HepG2 (cell line): Measurements from ENCODE around the gene KCNMB2. TPM values are rescaled to one million over a fixed set of nuclear protein-coding genes. Genes with fewer than 3 reads are reported as not detected.

Experiments used
- ATAC-seq: fragments of 200-7000 bp; cut with Tn5 transposase; 3 replicates; pipeline ENCODE4 v1.9.1; 2020; ENCODE audit warnings: mild to moderate bottlenecking, moderate library complexity
- BruUV-seq: library from RNA; stranded (reverse); fragments of 400-500 nt; replicated peaks from 2 replicates; lab custom pipeline; 2021; lab: Mats Ljungman, UMichigan
- CTCF ChIA-PET: fragments of 300-600 bp; formaldehyde crosslinking; extraction: SDS; loops from one replicate; lab custom pipeline; 2021; ENCODE audit warnings: low total read pairs, inconsistent platforms, low intra/inter-chr PET ratio; lab: Yijun Ruan, JAX
- POLR2A ChIA-PET: fragments of 350-600 bp; sonication (Branson Sonifier 250); formaldehyde crosslinking; loops from one replicate; lab custom pipeline; 2020; ENCODE audit warnings: antibody characterized with exemption, inconsistent platforms; lab: Yijun Ruan, JAX
- DNase-seq: peaks from one replicate; pipeline ENCODE4 v3.0.0-alpha.2; 2015; ENCODE audit warnings: low spot score
- FAIRE-seq: peaks from 3 replicates; lab custom pipeline; 2011; peaks lifted over from hg19 to GRCh38; lab: Jason Lieb, UNC
- H2AFZ ChIP-seq: one replicate; pipeline ENCODE4 v1.6.1; 2011; ENCODE audit warnings: low read length, inconsistent platforms
- H3K27ac ChIP-seq: fragments of 300-600 bp; 3 replicates; pipeline ENCODE4 v1.8.0; 2011; ENCODE audit warnings: mixed run types, mild to moderate bottlenecking, mixed read lengths, low read length, inconsistent platforms; ENCODE audit not compliant: insufficient read depth; ENCODE audit errors: extremely low read length
- H3K27me3 ChIP-seq, 2 experiments: fragments of 200-600 bp in 1 of 2; 2 replicates in 1 of 2; 3 replicates in 1 of 2; pipeline versions ENCODE4 v1.6.0 to v1.8.0; 2011; ENCODE audit warnings: low read length in 2 of 2, mild to moderate bottlenecking in 2 of 2, moderate library complexity in 2 of 2, inconsistent platforms in 1 of 2; ENCODE audit not compliant: insufficient read depth in 2 of 2, control insufficient read depth in 1 of 2
- H3K36me3 ChIP-seq, 2 experiments: fragments of 200-600 bp in 1 of 2; replicated peaks in 1 of 2; 2 replicates in 1 of 2; 3 replicates in 1 of 2; pipeline versions ENCODE4 v1.5.1 to v1.8.0; 2011; ENCODE audit warnings: low read length in 2 of 2, inconsistent platforms in 1 of 2; ENCODE audit not compliant: insufficient read depth in 2 of 2, control insufficient read depth in 1 of 2
- H3K4me1 ChIP-seq: 2 replicates; pipeline ENCODE4 v1.5.1; 2012; ENCODE audit warnings: low read length, inconsistent platforms; ENCODE audit not compliant: insufficient read depth
- H3K4me2 ChIP-seq: 2 replicates; pipeline ENCODE4 v1.6.0; 2011; ENCODE audit warnings: low read depth, low read length, inconsistent platforms
- H3K4me3 ChIP-seq, 3 experiments: fragments of 200-600 bp in 1 of 3; sonication (generic), shearing (Covaris generic) in 1 of 3; replicated peaks in 1 of 3; 2 replicates each; pipeline ENCODE4 v1.5.1; 2011 to 2016; ENCODE audit warnings: low read length in 3 of 3, inconsistent platforms in 2 of 3, low read depth in 2 of 3, mild to moderate bottlenecking in 2 of 3, control low read depth in 1 of 3, mixed read lengths in 1 of 3; ENCODE audit not compliant: insufficient read depth in 1 of 3
- H3K79me2 ChIP-seq: one replicate; pipeline ENCODE4 v1.6.1; 2011; ENCODE audit warnings: low read length, inconsistent platforms; ENCODE audit not compliant: insufficient read depth
- H3K9ac ChIP-seq: 2 replicates; pipeline ENCODE4 v1.6.0; 2011; ENCODE audit warnings: mild to moderate bottlenecking, low read depth, low read length, inconsistent platforms; ENCODE audit not compliant: insufficient read depth
- H3K9me3 ChIP-seq: 2 replicates; pipeline ENCODE4 v1.5.1; 2012; ENCODE audit warnings: mild to moderate bottlenecking, low read length
- H4K20me1 ChIP-seq: 2 replicates; pipeline ENCODE4 v1.6.0; 2011; ENCODE audit warnings: inconsistent platforms, mild to moderate bottlenecking, low read length, moderate library complexity; ENCODE audit not compliant: insufficient read depth
- MEF2D ChIP-seq: sonication (generic); formaldehyde crosslinking; IDR thresholded peaks from 2 replicates; pipeline ENCODE4 v1.5.1; 2020; ENCODE audit warnings: mild to moderate bottlenecking, missing genetic modification reagents
- MEIS2 ChIP-seq: sonication (generic); formaldehyde crosslinking; IDR thresholded peaks from 2 replicates; pipeline ENCODE4 v1.9.0; 2021; ENCODE audit warnings: mild to moderate bottlenecking, missing genetic modification reagents
- MYC ChIP-seq: sonication (generic); formaldehyde crosslinking; IDR thresholded peaks from 2 replicates; pipeline ENCODE4 v1.9.0; 2021; ENCODE audit warnings: missing genetic modification reagents, borderline replicate concordance
- PAX8 ChIP-seq: sonication (generic); formaldehyde crosslinking; IDR thresholded peaks from 2 replicates; pipeline ENCODE4 v1.8.0; 2022; ENCODE audit warnings: mild to moderate bottlenecking, missing genetic modification reagents, borderline replicate concordance
- RXRA ChIP-seq: sonication (generic); formaldehyde crosslinking; IDR thresholded peaks from 2 replicates; pipeline ENCODE4 v1.5.1; 2020; ENCODE audit warnings: missing genetic modification reagents
- SOX13 ChIP-seq, 3 experiments: fragments of 450-650 bp in 1 of 3; sonication (generic) in 1 of 3; formaldehyde crosslinking in 1 of 3; IDR thresholded peaks in 2 of 3; conservative IDR thresholded peaks in 1 of 3; 2 replicates each; pipeline versions ENCODE4 v1.5.0 to v1.6.1; 2016 to 2020; ENCODE audit warnings: antibody characterized with exemption in 1 of 3, mild to moderate bottlenecking in 1 of 3, missing compliant biosample characterization in 1 of 3, missing genetic modification reagents in 1 of 3, moderate library complexity in 1 of 3
- ZNF138 ChIP-seq: sonication (generic); formaldehyde crosslinking; IDR thresholded peaks from 2 replicates; pipeline ENCODE4 v1.5.0; 2020; ENCODE audit warnings: mild to moderate bottlenecking, low read depth, missing genetic modification reagents
- ZNF564 ChIP-seq: sonication (generic); formaldehyde crosslinking; IDR thresholded peaks from 2 replicates; pipeline ENCODE4 v1.8.1; 2023; ENCODE audit warnings: mild to moderate bottlenecking, missing genetic modification reagents
- WGBS: methylation state at CpG from one replicate; pipeline ENCODE4 v1.1.6; 2017; ENCODE audit warnings: low lambda C conversion rate; 5-methylcytosine and 5-hydroxymethylcytosine counted together
- in situ Hi-C: cut with HindIII; loops from 2 replicates; pipeline ENCODE4 v1.10.0; 2017; ENCODE audit warnings: low pct_unique_long_range_greater_than_20kb; ENCODE audit not compliant: extremely low pct_ligation_motif_present
- intact Hi-C: fragments of 100-400 bp; cut with micrococcal nuclease; formaldehyde crosslinking; loops from one replicate; pipeline ENCODE4 v1.10.0; 2022; ENCODE audit not compliant: unreplicated experiment
- polyA plus RNA-seq, 8 experiments: library from polyadenylated mRNA; depleted of rRNA in 3 of 8; stranded (reverse) in 7 of 8; unstranded in 1 of 8; fragments of >200 nt; fragmentation: Illumina TruSeq in 4 of 8; extraction: Trizol in 4 of 8; gene quantifications; 2 replicates each; pipeline versions ENCODE4 v1.2.1 to v1.2.3, GENCODE V29; 2011 to 2016; ENCODE audit warnings: low read depth in 4 of 8, missing spikeins in 1 of 8, mixed read lengths in 1 of 8; ENCODE audit not compliant: insufficient read depth in 1 of 8
- total RNA-seq, 5 experiments: library from RNA; depleted of rRNA; stranded (reverse); fragments of >200 nt; fragmentation: Illumina TruSeq; extraction: Trizol; gene quantifications; 2 replicates each; pipeline ENCODE4 v1.2.3, GENCODE V29; 2016; ENCODE audit warnings: low read depth in 1 of 5
- TF ChIP-seq, protein P1 (sequence below): sonication (generic); formaldehyde crosslinking; IDR thresholded peaks from 2 replicates; pipeline ENCODE4 v1.5.0; 2020; ENCODE audit warnings: missing genetic modification reagents, mild to moderate bottlenecking, borderline replicate concordance
- TF ChIP-seq, protein P2 (sequence below): sonication (generic); formaldehyde crosslinking; IDR thresholded peaks from 2 replicates; pipeline ENCODE4 v1.5.0; 2020; ENCODE audit warnings: mild to moderate bottlenecking, missing genetic modification reagents
- TF ChIP-seq, protein P3 (sequence below): sonication (generic); formaldehyde crosslinking; IDR thresholded peaks from 2 replicates; pipeline ENCODE4 v1.4.0; 2020; ENCODE audit warnings: missing genetic modification reagents, mild to moderate bottlenecking, borderline replicate concordance
- TF ChIP-seq, protein P4 (sequence below): sonication (generic); formaldehyde crosslinking; IDR thresholded peaks from 2 replicates; pipeline ENCODE4 v1.8.0; 2022; ENCODE audit warnings: mild to moderate bottlenecking, missing genetic modification reagents; ENCODE audit not compliant: insufficient replicate concordance
- TF ChIP-seq, protein P5 (sequence below): IDR thresholded peaks from 2 replicates; pipeline ENCODE4 v1.6.1; 2016

KCNMB2 gene
- total and polyA plus RNA-seq, 2 of the 13 experiments (the other 11 are each of a cell fraction or from before 2014, with no cell fraction given), result not detected

DNA sequence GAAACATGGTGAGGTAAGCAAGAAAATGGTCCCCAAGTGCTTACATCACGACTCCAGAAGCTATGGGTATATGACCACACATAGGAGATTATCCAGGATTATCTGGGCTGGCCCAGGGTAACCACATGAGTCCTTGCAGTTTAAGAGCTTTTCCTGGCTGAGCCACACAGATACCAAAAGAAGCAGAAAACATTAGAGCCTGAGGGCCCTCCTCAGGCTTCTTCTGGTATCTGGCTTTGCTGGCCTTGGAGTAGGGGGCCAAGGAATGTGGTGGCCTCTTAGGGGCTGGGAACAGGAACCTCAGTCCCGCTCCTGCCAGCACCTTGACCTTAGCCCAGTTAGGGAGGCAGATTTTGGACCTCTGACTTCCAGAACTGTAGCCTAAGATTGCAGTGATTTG, 259.1 kb downstream of the KCNMB2 start (continued):
- TF ChIP-seq, protein P1, sequence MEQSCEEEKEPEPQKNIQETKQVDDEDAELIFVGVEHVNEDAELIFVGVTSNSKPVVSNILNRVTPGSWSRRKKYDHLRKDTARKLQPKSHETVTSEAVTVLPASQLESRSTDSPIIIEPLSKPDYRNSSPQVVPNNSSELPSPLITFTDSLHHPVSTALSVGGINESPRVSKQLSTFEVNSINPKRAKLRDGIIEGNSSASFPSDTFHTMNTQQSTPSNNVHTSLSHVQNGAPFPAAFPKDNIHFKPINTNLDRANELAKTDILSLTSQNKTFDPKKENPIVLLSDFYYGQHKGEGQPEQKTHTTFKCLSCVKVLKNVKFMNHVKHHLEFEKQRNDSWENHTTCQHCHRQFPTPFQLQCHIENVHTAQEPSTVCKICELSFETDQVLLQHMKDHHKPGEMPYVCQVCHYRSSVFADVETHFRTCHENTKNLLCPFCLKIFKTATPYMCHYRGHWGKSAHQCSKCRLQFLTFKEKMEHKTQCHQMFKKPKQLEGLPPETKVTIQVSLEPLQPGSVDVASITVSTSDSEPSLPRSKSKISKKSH (CRISPR knock-in tag), result no peak

DNA sequence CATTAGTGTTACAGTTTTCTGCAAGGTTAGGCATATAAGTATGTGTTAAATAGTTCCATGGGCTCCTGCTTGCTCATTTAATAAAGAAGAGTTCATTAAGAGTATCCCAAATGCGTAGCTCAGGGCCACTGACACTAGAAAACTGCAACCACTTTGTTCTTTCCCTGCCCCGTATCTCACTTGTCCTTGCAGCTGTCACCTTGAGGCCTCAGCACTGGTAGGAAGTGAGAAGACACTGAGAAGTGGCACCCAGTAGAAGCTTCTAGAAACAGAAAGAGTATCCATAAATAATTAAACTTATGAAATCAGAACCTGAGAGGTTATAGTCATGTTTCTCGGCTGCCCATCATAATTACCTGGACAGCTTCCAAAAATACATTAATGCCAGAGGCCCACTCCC, 266.0 kb downstream of the KCNMB2 start:
- ATAC-seq, result no peak
- intact Hi-C loops, result no loop called here

More for the DNA sequence above, 266.0 kb downstream of the KCNMB2 start:
- Histone ChIP-seq H3K9ac (no peak overlapping the region), H3K4me3 (no peak overlapping the region), H3K27me3 (no peaks in the 10 kb centered on the region), H3K36me3 (no peaks in the 10 kb centered on the region), H3K4me2 (no peak overlapping the region), H3K79me2 (no peaks in the 10 kb centered on the region), H3K4me1 (no peaks in the 10 kb centered on the region), H2AFZ (no peak overlapping the region), H3K9me3 (no peaks in the 10 kb centered on the region), H3K27ac (no peak overlapping the region), H4K20me1 (no peaks in the 10 kb centered on the region)
- DNase-seq (no peak), FAIRE-seq (no peak)
- CTCF ChIA-PET, result no interaction called here
- TF ChIP-seq, protein P2, sequence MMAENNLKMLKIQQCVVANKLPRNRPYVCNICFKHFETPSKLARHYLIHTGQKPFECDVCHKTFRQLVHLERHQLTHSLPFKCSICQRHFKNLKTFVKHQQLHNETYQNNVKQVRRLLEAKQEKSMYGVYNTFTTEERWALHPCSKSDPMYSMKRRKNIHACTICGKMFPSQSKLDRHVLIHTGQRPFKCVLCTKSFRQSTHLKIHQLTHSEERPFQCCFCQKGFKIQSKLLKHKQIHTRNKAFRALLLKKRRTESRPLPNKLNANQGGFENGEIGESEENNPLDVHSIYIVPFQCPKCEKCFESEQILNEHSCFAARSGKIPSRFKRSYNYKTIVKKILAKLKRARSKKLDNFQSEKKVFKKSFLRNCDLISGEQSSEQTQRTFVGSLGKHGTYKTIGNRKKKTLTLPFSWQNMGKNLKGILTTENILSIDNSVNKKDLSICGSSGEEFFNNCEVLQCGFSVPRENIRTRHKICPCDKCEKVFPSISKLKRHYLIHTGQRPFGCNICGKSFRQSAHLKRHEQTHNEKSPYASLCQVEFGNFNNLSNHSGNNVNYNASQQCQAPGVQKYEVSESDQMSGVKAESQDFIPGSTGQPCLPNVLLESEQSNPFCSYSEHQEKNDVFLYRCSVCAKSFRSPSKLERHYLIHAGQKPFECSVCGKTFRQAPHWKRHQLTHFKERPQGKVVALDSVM (CRISPR knock-in tag), result no peak
- TF ChIP-seq ZNF138 (no peak), RXRA (CRISPR knock-in tag) (no peak), MEIS2 (CRISPR knock-in tag) (no peak), MYC (CRISPR knock-in tag) (no peak), MEF2D (CRISPR knock-in tag) (no peak), PAX8 (CRISPR knock-in tag) (no peak), SOX13 (IDR thresholded peaks at IDR 0.05) (no peak), SOX13 (CRISPR knock-in tag; conservative IDR thresholded peaks at IDR 0.05 in 1 of 2, IDR thresholded peaks at IDR 0.05 in 1 of 2) (no peak), ZNF564 (CRISPR knock-in tag) (no peak)
- TF ChIP-seq, protein P3, sequence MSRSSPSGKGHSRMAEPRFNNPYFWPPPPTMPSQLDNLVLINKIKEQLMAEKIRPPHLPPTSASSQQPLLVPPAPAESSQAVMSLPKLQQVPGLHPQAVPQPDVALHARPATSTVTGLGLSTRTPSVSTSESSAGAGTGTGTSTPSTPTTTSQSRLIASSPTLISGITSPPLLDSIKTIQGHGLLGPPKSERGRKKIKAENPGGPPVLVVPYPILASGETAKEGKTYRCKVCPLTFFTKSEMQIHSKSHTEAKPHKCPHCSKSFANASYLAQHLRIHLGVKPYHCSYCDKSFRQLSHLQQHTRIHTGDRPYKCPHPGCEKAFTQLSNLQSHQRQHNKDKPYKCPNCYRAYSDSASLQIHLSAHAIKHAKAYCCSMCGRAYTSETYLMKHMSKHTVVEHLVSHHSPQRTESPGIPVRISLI, result no peak
- TF ChIP-seq, protein P4, sequence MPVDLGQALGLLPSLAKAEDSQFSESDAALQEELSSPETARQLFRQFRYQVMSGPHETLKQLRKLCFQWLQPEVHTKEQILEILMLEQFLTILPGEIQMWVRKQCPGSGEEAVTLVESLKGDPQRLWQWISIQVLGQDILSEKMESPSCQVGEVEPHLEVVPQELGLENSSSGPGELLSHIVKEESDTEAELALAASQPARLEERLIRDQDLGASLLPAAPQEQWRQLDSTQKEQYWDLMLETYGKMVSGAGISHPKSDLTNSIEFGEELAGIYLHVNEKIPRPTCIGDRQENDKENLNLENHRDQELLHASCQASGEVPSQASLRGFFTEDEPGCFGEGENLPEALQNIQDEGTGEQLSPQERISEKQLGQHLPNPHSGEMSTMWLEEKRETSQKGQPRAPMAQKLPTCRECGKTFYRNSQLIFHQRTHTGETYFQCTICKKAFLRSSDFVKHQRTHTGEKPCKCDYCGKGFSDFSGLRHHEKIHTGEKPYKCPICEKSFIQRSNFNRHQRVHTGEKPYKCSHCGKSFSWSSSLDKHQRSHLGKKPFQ (CRISPR knock-in tag), result no peak
- TF ChIP-seq, protein P5, sequence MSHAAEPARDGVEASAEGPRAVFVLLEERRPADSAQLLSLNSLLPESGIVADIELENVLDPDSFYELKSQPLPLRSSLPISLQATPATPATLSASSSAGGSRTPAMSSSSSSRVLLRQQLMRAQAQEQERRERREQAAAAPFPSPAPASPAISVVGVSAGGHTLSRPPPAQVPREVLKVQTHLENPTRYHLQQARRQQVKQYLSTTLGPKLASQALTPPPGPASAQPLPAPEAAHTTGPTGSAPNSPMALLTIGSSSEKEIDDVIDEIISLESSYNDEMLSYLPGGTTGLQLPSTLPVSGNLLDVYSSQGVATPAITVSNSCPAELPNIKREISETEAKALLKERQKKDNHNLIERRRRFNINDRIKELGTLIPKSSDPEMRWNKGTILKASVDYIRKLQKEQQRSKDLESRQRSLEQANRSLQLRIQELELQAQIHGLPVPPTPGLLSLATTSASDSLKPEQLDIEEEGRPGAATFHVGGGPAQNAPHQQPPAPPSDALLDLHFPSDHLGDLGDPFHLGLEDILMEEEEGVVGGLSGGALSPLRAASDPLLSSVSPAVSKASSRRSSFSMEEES (CRISPR knock-in tag), result no peak
- 5% methylated on average over 3 of the region's 3 CpGs for WGBS
- no TSS peak for BruUV-seq
- POLR2A ChIA-PET, result no interaction called here
- in situ Hi-C loops, result no loop called here
